Panc1 (cell line): ENCODE results near the gene DST. TPM values are rescaled to one million over a fixed set of nuclear protein-coding genes. Genes with fewer than 3 reads are reported as not detected.

Experiments
- ATAC-seq: fragments of 200-7000 bp; cut with Tn5 transposase; 2 replicates; pipeline ENCODE4 v1.9.1; 2020; ENCODE audit warnings: mild to moderate bottlenecking, moderate library complexity
- BruUV-seq: library from RNA; stranded (reverse); fragments of 400-500 nt; replicated peaks from 2 replicates; lab custom pipeline; 2021; lab: Mats Ljungman, UMichigan
- CTCF ChIA-PET: fragments of 300-600 bp; sonication (Branson Sonifier 250); formaldehyde crosslinking; loops from one replicate; lab custom pipeline; 2022; ENCODE audit warnings: antibody characterized with exemption; lab: Charles Lee
- POLR2A ChIA-PET: fragments of 300-600 bp; sonication (Branson Sonifier 250); formaldehyde crosslinking; loops from one replicate; lab custom pipeline; 2022; ENCODE audit warnings: antibody characterized with exemption; lab: Charles Lee
- DNase-seq: peaks from one replicate; pipeline ENCODE4 v3.0.0-alpha.2; 2010; ENCODE audit warnings: low read depth, low spot score
- H3K27ac ChIP-seq: 2 replicates; pipeline ENCODE4 v1.5.1; 2011; ENCODE audit warnings: mild to moderate bottlenecking, low read length, inconsistent platforms
- H3K27me3 ChIP-seq: fragments of 200-500 bp; sonication (Bioruptor generic); 2 replicates; pipeline ENCODE4 v1.6.0; 2014; ENCODE audit warnings: low read length, inconsistent platforms; ENCODE audit not compliant: control insufficient read depth, insufficient read depth
- H3K36me3 ChIP-seq: fragments of 200-500 bp; sonication (Bioruptor generic); 2 replicates; pipeline ENCODE4 v1.5.1; 2014; ENCODE audit warnings: inconsistent platforms, mild to moderate bottlenecking, low read length, moderate library complexity; ENCODE audit not compliant: control insufficient read depth, insufficient read depth
- H3K4me1 ChIP-seq: 2 replicates; pipeline ENCODE4 v1.5.1; 2011; ENCODE audit warnings: inconsistent platforms, mild to moderate bottlenecking, low read length, moderate library complexity; ENCODE audit not compliant: control insufficient read depth, insufficient read depth
- H3K4me3 ChIP-seq, 2 experiments: 2 replicates each; pipeline ENCODE4 v1.5.1; 2011 to 2012; ENCODE audit warnings: low read depth in 2 of 2, low read length in 2 of 2, mild to moderate bottlenecking in 2 of 2, inconsistent platforms in 1 of 2, moderate library complexity in 1 of 2
- H3K9me3 ChIP-seq: fragments of 200-500 bp; sonication (Bioruptor generic); 2 replicates; pipeline ENCODE4 v1.5.1; 2014; ENCODE audit warnings: low read depth, mild to moderate bottlenecking, inconsistent platforms, low read length, moderate library complexity; ENCODE audit not compliant: control insufficient read depth, insufficient read depth
- POLR2AphosphoS5 ChIP-seq: IDR thresholded peaks from 2 replicates; pipeline ENCODE4 v1.6.1; 2012; ENCODE audit warnings: mild to moderate bottlenecking, low read depth, low read length, moderate library complexity
- REST ChIP-seq, 2 experiments: IDR thresholded peaks; 2 replicates each; pipeline ENCODE4 v1.6.1; 2011 to 2012; ENCODE audit warnings: low read depth in 2 of 2, control low read depth in 1 of 2, low read length in 1 of 2, mild to moderate bottlenecking in 1 of 2, moderate library complexity in 1 of 2; ENCODE audit not compliant: insufficient read depth in 1 of 2
- SIN3A ChIP-seq: IDR thresholded peaks from 2 replicates; pipeline ENCODE4 v1.6.1; 2012; ENCODE audit warnings: low read depth, mild to moderate bottlenecking, low read length, moderate library complexity, borderline replicate concordance; ENCODE audit not compliant: insufficient read depth
- TCF7L2 ChIP-seq: IDR thresholded peaks from 2 replicates; pipeline ENCODE4 v1.6.1; 2011; ENCODE audit warnings: mild to moderate bottlenecking, low read depth, low read length, inconsistent platforms
- in situ Hi-C: cut with HindIII; loops from 2 replicates; pipeline ENCODE4 v1.10.0; 2016; ENCODE audit warnings: low sequenced_read_pairs, low pct_unique_long_range_greater_than_20kb
- intact Hi-C: fragments of 100-400 bp; cut with micrococcal nuclease; formaldehyde crosslinking; loops from one replicate; pipeline ENCODE4 v1.10.0; 2022; ENCODE audit not compliant: unreplicated experiment
- total RNA-seq: library from RNA; stranded (reverse); gene quantifications from one replicate; pipeline ENCODE4 v1.2.1, GENCODE V29; 2021; ENCODE audit not compliant: unreplicated experiment
- TF ChIP-seq, protein P1 (sequence below): fragments of 450-650 bp; IDR thresholded peaks from 2 replicates; pipeline ENCODE4 v1.5.1; 2017; ENCODE audit warnings: mild to moderate bottlenecking

Gene DST
- total RNA-seq, 1 experiment from 2014 or later = 230 TPM

DNA sequence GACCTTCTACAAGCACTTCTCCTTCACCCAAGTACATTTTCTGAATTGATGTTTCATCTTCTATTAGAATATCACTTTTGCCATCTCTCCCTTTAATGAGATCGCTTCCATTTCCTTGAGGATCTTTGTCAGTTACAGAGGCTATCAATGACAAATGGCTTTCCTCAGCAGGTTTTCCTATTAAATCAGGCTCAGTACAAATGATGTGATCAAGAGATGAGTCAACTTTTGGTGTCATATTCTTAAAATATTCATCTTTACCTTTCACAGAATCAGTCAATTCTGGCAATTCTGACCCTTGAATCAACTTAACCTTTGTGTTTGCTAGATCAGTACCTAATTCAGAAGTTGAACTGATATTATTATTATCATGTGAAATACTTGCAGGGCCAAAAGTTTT is 37.3 kb downstream of the DST start:
- H3K4me3 ChIP-seq = no peak overlapping the region
- H3K27ac ChIP-seq = no peak overlapping the region
- BruUV-seq = no TSS peak
- peaks cover 31% of the 10 kb centered on the region for H3K36me3 ChIP-seq
- ATAC-seq = no peak
- POLR2A ChIA-PET = no interaction called here
- no peaks in the 10 kb centered on the region for H3K27me3 ChIP-seq
- TF ChIP-seq, protein P1, sequence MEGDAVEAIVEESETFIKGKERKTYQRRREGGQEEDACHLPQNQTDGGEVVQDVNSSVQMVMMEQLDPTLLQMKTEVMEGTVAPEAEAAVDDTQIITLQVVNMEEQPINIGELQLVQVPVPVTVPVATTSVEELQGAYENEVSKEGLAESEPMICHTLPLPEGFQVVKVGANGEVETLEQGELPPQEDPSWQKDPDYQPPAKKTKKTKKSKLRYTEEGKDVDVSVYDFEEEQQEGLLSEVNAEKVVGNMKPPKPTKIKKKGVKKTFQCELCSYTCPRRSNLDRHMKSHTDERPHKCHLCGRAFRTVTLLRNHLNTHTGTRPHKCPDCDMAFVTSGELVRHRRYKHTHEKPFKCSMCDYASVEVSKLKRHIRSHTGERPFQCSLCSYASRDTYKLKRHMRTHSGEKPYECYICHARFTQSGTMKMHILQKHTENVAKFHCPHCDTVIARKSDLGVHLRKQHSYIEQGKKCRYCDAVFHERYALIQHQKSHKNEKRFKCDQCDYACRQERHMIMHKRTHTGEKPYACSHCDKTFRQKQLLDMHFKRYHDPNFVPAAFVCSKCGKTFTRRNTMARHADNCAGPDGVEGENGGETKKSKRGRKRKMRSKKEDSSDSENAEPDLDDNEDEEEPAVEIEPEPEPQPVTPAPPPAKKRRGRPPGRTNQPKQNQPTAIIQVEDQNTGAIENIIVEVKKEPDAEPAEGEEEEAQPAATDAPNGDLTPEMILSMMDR = no peak
- TF ChIP-seq POLR2AphosphoS5 (no peak), REST (IDR thresholded peaks at IDR 0.05; ENCODE audit: insufficient read depth in 1 of 2, low read depth in 2 of 2, low read length in 1 of 2) (no peak), SIN3A (no peak)
- intact Hi-C loops = no loop called here
- CTCF ChIA-PET = no interaction called here
- H3K9me3 ChIP-seq = no peaks in the 10 kb centered on the region
- in situ Hi-C loops = no loop called here
- H3K4me1 ChIP-seq = no peaks in the 10 kb centered on the region
- no peak for DNase-seq

DNA sequence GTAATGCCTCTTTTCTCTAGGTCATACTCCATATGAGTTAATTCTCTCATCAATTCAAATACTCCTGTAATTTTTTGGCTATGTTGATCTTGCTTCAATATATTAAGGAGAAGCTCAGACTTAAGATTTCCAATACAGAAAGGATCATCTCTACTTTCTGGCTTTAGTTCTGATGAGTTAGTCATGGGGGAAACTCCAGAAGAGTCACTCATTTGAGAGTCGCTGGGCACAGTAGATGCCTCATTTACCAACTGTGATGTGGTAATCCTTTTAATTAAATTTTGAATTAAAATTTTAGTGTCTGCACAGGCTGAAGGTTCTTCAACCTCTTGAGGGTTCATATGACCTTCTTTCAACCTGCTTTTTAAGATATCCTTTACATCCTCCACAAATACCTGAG is 38.5 kb downstream of the DST start:
- peaks cover 41% of the 10 kb centered on the region for H3K36me3 ChIP-seq
- intact Hi-C loops (no loop called here), in situ Hi-C loops (no loop called here)
- H3K9me3 ChIP-seq = no peaks in the 10 kb centered on the region
- H3K27ac ChIP-seq = no peak overlapping the region
- no peaks in the 10 kb centered on the region for H3K27me3 ChIP-seq
- DNase-seq (no peak), ATAC-seq (no peak)
- H3K4me1 ChIP-seq = no peaks in the 10 kb centered on the region
- POLR2A ChIA-PET = no interaction called here
- H3K4me3 ChIP-seq = no peak overlapping the region
- CTCF ChIA-PET = no interaction called here
- TF ChIP-seq SIN3A (no peak), TCF7L2 (no peak), POLR2AphosphoS5 (no peak), REST (IDR thresholded peaks at IDR 0.05; ENCODE audit: insufficient read depth in 1 of 2, low read depth in 2 of 2, low read length in 1 of 2) (no peak)
- TF ChIP-seq, protein P1 = no peak
- no TSS peak for BruUV-seq
